Measurements from ENCODE around the gene CDCA8.

GRCh38 chr1:37666241-37666867, 26.0 kb upstream of the CDCA8 start:
- TF ChIP-seq CTCF (IDR thresholded peaks at IDR 0.05) = no peak
- no peak for TF ChIP-seq POLR2AphosphoS5 (IDR thresholded peaks at IDR 0.05)
- TF ChIP-seq EP300 (IDR thresholded peaks at IDR 0.05) = no peak

All from esophagus muscularis mucosa (tissue), 4 donors.